Panc1 (cell line): ENCODE measurements around the gene PAX2. TPM values are rescaled to one million over a fixed set of nuclear protein-coding genes. Genes with fewer than 3 reads are reported as not detected.

Source experiments
- ATAC-seq: fragments of 200-7000 bp; cut with Tn5 transposase; 2 replicates; pipeline ENCODE4 v1.9.1; 2020; ENCODE audit warnings: mild to moderate bottlenecking, moderate library complexity
- BruUV-seq: library from RNA; stranded (reverse); fragments of 400-500 nt; replicated peaks from 2 replicates; lab custom pipeline; 2021; lab: Mats Ljungman, UMichigan
- CTCF ChIA-PET: fragments of 300-600 bp; sonication (Branson Sonifier 250); formaldehyde crosslinking; loops from one replicate; lab custom pipeline; 2022; ENCODE audit warnings: antibody characterized with exemption; lab: Charles Lee
- POLR2A ChIA-PET: fragments of 300-600 bp; sonication (Branson Sonifier 250); formaldehyde crosslinking; loops from one replicate; lab custom pipeline; 2022; ENCODE audit warnings: antibody characterized with exemption; lab: Charles Lee
- DNase-seq: peaks from one replicate; pipeline ENCODE4 v3.0.0-alpha.2; 2010; ENCODE audit warnings: low read depth, low spot score
- H3K27ac ChIP-seq: 2 replicates; pipeline ENCODE4 v1.5.1; 2011; ENCODE audit warnings: mild to moderate bottlenecking, low read length, inconsistent platforms
- H3K27me3 ChIP-seq: fragments of 200-500 bp; sonication (Bioruptor generic); 2 replicates; pipeline ENCODE4 v1.6.0; 2014; ENCODE audit warnings: low read length, inconsistent platforms; ENCODE audit not compliant: control insufficient read depth, insufficient read depth
- H3K36me3 ChIP-seq: fragments of 200-500 bp; sonication (Bioruptor generic); 2 replicates; pipeline ENCODE4 v1.5.1; 2014; ENCODE audit warnings: inconsistent platforms, mild to moderate bottlenecking, low read length, moderate library complexity; ENCODE audit not compliant: control insufficient read depth, insufficient read depth
- H3K4me1 ChIP-seq: 2 replicates; pipeline ENCODE4 v1.5.1; 2011; ENCODE audit warnings: inconsistent platforms, mild to moderate bottlenecking, low read length, moderate library complexity; ENCODE audit not compliant: control insufficient read depth, insufficient read depth
- H3K4me3 ChIP-seq, 2 experiments: 2 replicates each; pipeline ENCODE4 v1.5.1; 2011 to 2012; ENCODE audit warnings: low read depth in 2 of 2, low read length in 2 of 2, mild to moderate bottlenecking in 2 of 2, inconsistent platforms in 1 of 2, moderate library complexity in 1 of 2
- H3K9me3 ChIP-seq: fragments of 200-500 bp; sonication (Bioruptor generic); 2 replicates; pipeline ENCODE4 v1.5.1; 2014; ENCODE audit warnings: low read depth, mild to moderate bottlenecking, inconsistent platforms, low read length, moderate library complexity; ENCODE audit not compliant: control insufficient read depth, insufficient read depth
- CTCF ChIP-seq: fragments of 450-650 bp; IDR thresholded peaks from 2 replicates; pipeline ENCODE4 v1.5.1; 2017; ENCODE audit warnings: mild to moderate bottlenecking
- POLR2AphosphoS5 ChIP-seq: IDR thresholded peaks from 2 replicates; pipeline ENCODE4 v1.6.1; 2012; ENCODE audit warnings: mild to moderate bottlenecking, low read depth, low read length, moderate library complexity
- REST ChIP-seq, 2 experiments: IDR thresholded peaks; 2 replicates each; pipeline ENCODE4 v1.6.1; 2011 to 2012; ENCODE audit warnings: low read depth in 2 of 2, control low read depth in 1 of 2, low read length in 1 of 2, mild to moderate bottlenecking in 1 of 2, moderate library complexity in 1 of 2; ENCODE audit not compliant: insufficient read depth in 1 of 2
- SIN3A ChIP-seq: IDR thresholded peaks from 2 replicates; pipeline ENCODE4 v1.6.1; 2012; ENCODE audit warnings: low read depth, mild to moderate bottlenecking, low read length, moderate library complexity, borderline replicate concordance; ENCODE audit not compliant: insufficient read depth
- TCF7L2 ChIP-seq: IDR thresholded peaks from 2 replicates; pipeline ENCODE4 v1.6.1; 2011; ENCODE audit warnings: mild to moderate bottlenecking, low read depth, low read length, inconsistent platforms
- in situ Hi-C: cut with HindIII; loops from 2 replicates; pipeline ENCODE4 v1.10.0; 2016; ENCODE audit warnings: low sequenced_read_pairs, low pct_unique_long_range_greater_than_20kb
- intact Hi-C: fragments of 100-400 bp; cut with micrococcal nuclease; formaldehyde crosslinking; loops from one replicate; pipeline ENCODE4 v1.10.0; 2022; ENCODE audit not compliant: unreplicated experiment
- total RNA-seq: library from RNA; stranded (reverse); gene quantifications from one replicate; pipeline ENCODE4 v1.2.1, GENCODE V29; 2021; ENCODE audit not compliant: unreplicated experiment

The PAX2 gene
- total RNA-seq, 1 experiment from 2014 or later: 72.3 TPM

- H3K4me3 ChIP-seq: no peak overlapping the region
- peaks cover 10% of the 10 kb centered on the region for H3K36me3 ChIP-seq
- in situ Hi-C loops (no loop called here), intact Hi-C loops (no loop called here)
- POLR2A ChIA-PET: no interaction called here
- CTCF ChIA-PET: interaction anchor here (1.0 kb wide), 1 partner anchor 52 kb away, joined by 3 read pairs; no protein-coding TSS in a partner anchor
- no peaks in the 10 kb centered on the region for H3K27me3 ChIP-seq
- H3K4me1 ChIP-seq: no peaks in the 10 kb centered on the region
- ATAC-seq (no peak), DNase-seq (no peak)
- BruUV-seq: no TSS peak
- no peak for TF ChIP-seq TCF7L2
- no peak for TF ChIP-seq SIN3A
- TF ChIP-seq POLR2AphosphoS5: no peak
- no peak overlapping the region for H3K27ac ChIP-seq
- no peaks in the 10 kb centered on the region for H3K9me3 ChIP-seq
These were observed 81.2 kb downstream of the PAX2 start for GRCh38 chr10:100826661-100826982.

GRCh38 chr10:100826983-100827818 is 81.8 kb downstream of the PAX2 start:
- no peak for ATAC-seq
- Histone ChIP-seq H3K4me3 (no peak overlapping the region), H3K9me3 (no peaks in the 10 kb centered on the region), H3K4me1 (no peaks in the 10 kb centered on the region), H3K36me3 (peaks cover 6% of the 10 kb centered on the region), H3K27ac (no peak overlapping the region), H3K27me3 (no peaks in the 10 kb centered on the region)
- no TSS peak for BruUV-seq
- intact Hi-C loops (no loop called here), in situ Hi-C loops (no loop called here)
- no peak for TF ChIP-seq REST (IDR thresholded peaks at IDR 0.05; ENCODE audit: insufficient read depth in 1 of 2, low read depth in 2 of 2, low read length in 1 of 2)
- no peak; the same call in 1 of the 2 replicates for TF ChIP-seq CTCF
- TF ChIP-seq TCF7L2: no peak
- TF ChIP-seq SIN3A: no peak
- TF ChIP-seq POLR2AphosphoS5: no peak
- no peak for DNase-seq
- CTCF ChIA-PET: interaction anchor here (1.0 kb wide), 1 partner anchor 51 kb away, joined by 3 read pairs; no protein-coding TSS in a partner anchor
- POLR2A ChIA-PET: no interaction called here
